Colonic mucosa (tissue), 4 donors: ENCODE results near the gene TLCD3A. TPM values are rescaled to one million over a fixed set of nuclear protein-coding genes. Genes with fewer than 3 reads are reported as not detected.

Experiments
- DNase-seq: peaks from one replicate; pipeline ENCODE4 v3.0.0-alpha.2; 2020
- H3K27ac ChIP-seq: fragments of 200-600 bp; one replicate; pipeline ENCODE4 v1.8.0; 2021
- H3K27me3 ChIP-seq: fragments of 200-600 bp; one replicate; pipeline ENCODE4 v1.8.0; 2021
- H3K36me3 ChIP-seq: fragments of 200-600 bp; one replicate; pipeline ENCODE4 v1.8.0; 2021
- H3K4me1 ChIP-seq: fragments of 200-600 bp; one replicate; pipeline ENCODE4 v1.8.0; 2021; ENCODE audit warnings: mild to moderate bottlenecking
- H3K4me3 ChIP-seq: fragments of 200-600 bp; one replicate; pipeline ENCODE4 v1.8.0; 2021
- H3K9ac ChIP-seq, 2 donors: one replicate each; pipeline ENCODE4 v1.7.0; 2013; ENCODE audit warnings: control low read depth in 2 of 2, low read depth in 2 of 2, low read length in 2 of 2
- H3K9me3 ChIP-seq: fragments of 200-600 bp; one replicate; pipeline ENCODE4 v1.8.0; 2021
- CTCF ChIP-seq: fragments of 200-600 bp; IDR thresholded peaks from one replicate; pipeline ENCODE4 v1.8.0; 2022; ENCODE audit warnings: antibody characterized with exemption, mild to moderate bottlenecking
- intact Hi-C: fragments of 100-400 bp; cut with DNase I; formaldehyde crosslinking; loops from one replicate; pipeline ENCODE4 v1.14.1; 2022
- total RNA-seq, 2 donors: library from RNA; stranded (reverse); fragmentation: NEBNext Ultra II Directional in 1 of 2; extraction: Animal tissue kit (Norgen Biotek cat#: 25700) in 1 of 2; gene quantifications; one replicate each; pipeline ENCODE4 v1.2.1, GENCODE V29; 2021
- donor health status: healthy.
- donor health status: DM: no; HTN: no; CAD: no.
- donor health status: DM: no; HTN: no; CAD: no.

The TLCD3A gene
- total RNA-seq, 2 donors from 2014 or later = 27.0 to 28.8 TPM

- intact Hi-C loops = no loop called here
- Histone ChIP-seq H3K4me3 (no peak overlapping the region), H3K9me3 (no peaks in the 10 kb centered on the region), H3K4me1 (no peaks in the 10 kb centered on the region), H3K27ac (no peak overlapping the region), H3K9ac (no peak overlapping the region), H3K27me3 (no peaks in the 10 kb centered on the region), H3K36me3 (no peaks in the 10 kb centered on the region)
- peak; percentile 56 for DNase-seq
- TF ChIP-seq CTCF = no peak
These were observed 44.1 kb upstream of the TLCD3A start for GRCh38 chr17:688100-688989.

GRCh38 chr17:689556-690275 lies 42.7 kb upstream of the TLCD3A start:
- H3K9me3 ChIP-seq = no peaks in the 10 kb centered on the region

GRCh38 chr17:690361-690760 lies 42.0 kb upstream of the TLCD3A start:
- H3K36me3 ChIP-seq = no peaks in the 10 kb centered on the region
- H3K4me3 ChIP-seq = no peak overlapping the region
- no peaks in the 10 kb centered on the region for H3K27me3 ChIP-seq
- H3K9ac ChIP-seq = no peak overlapping the region
- H3K4me1 ChIP-seq = no peaks in the 10 kb centered on the region
- no peak for TF ChIP-seq CTCF
- H3K9me3 ChIP-seq = no peaks in the 10 kb centered on the region
- intact Hi-C loops = no loop called here
- DNase-seq = no peak
- no peak overlapping the region for H3K27ac ChIP-seq

More at GRCh38 chr17:689556-690275, 42.7 kb upstream of the TLCD3A start:
- H3K9ac ChIP-seq = no peak overlapping the region
- no peaks in the 10 kb centered on the region for H3K27me3 ChIP-seq
- no peaks in the 10 kb centered on the region for H3K36me3 ChIP-seq
- intact Hi-C loops = no loop called here
- H3K4me3 ChIP-seq = no peak overlapping the region
- TF ChIP-seq CTCF = no peak
- no peak for DNase-seq
- H3K27ac ChIP-seq = no peak overlapping the region
- H3K4me1 ChIP-seq = no peaks in the 10 kb centered on the region

DNA sequence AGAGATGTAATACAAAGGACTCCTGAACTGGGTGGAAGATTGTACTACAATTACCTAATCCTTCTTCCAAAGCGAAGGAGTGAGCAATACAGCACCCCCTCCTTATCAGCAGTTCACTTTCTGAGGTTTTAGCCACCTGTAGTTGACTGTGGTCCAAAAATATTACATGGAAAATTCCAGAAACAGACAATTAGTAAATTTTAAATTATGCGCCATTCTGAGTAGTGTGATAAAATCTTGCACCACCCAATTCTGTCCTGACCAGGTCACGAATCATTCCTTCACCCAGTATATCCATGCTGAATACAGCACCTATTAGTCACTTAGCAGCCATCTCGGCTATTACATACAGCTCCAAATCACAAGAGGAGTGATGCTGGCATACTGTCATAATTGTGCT lies 41.0 kb upstream of the TLCD3A start:
- intact Hi-C loops = no loop called here
- Histone ChIP-seq H3K27me3 (no peaks in the 10 kb centered on the region), H3K4me1 (no peaks in the 10 kb centered on the region), H3K9me3 (no peaks in the 10 kb centered on the region), H3K4me3 (no peak overlapping the region), H3K27ac (no peak overlapping the region), H3K9ac (no peak overlapping the region), H3K36me3 (no peaks in the 10 kb centered on the region)
- no peak for DNase-seq
- TF ChIP-seq CTCF = no peak

DNA sequence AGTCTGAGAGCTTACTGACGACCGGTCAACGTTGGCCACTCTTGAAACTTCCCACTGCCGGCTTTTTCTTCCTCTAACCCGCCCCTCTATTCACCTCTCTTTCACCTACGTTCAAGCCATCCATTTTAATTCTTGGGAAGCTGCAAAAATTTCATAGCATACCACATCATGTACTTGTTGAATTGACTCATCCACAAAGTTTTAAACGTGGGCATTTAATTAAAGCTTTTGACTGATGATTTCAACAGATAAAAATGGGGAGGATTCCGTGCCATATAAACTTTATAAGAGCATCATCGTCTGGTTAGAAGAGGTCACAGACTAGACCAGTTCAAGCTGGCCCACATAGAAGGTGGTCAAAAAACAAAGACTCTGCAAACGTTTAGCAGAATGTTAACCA lies 40.3 kb upstream of the TLCD3A start:
- TF ChIP-seq CTCF = no peak

More for the DNA sequence above, 40.3 kb upstream of the TLCD3A start:
- no peaks in the 10 kb centered on the region for H3K36me3 ChIP-seq
- no peak overlapping the region for H3K9ac ChIP-seq
- H3K9me3 ChIP-seq = no peaks in the 10 kb centered on the region
- no peaks in the 10 kb centered on the region for H3K27me3 ChIP-seq
- no peaks in the 10 kb centered on the region for H3K4me1 ChIP-seq
- no peak overlapping the region for H3K27ac ChIP-seq
- no peak for DNase-seq
- intact Hi-C loops = no loop called here
- H3K4me3 ChIP-seq = no peak overlapping the region
